Common myeloid progenitor, CD34-positive (primary cell): ENCODE measurements around the gene SPEF2.

Experiments
- CTCF ChIA-PET: fragments of 350-600 bp; sonication (Branson Sonifier 250); formaldehyde crosslinking; loops from one replicate; lab custom pipeline; 2021; ENCODE audit warnings: antibody characterized with exemption; lab: Charles Lee
- POLR2A ChIA-PET: fragments of 350-600 bp; sonication (Branson Sonifier 250); formaldehyde crosslinking; loops from one replicate; lab custom pipeline; 2021; ENCODE audit warnings: antibody characterized with exemption; lab: Charles Lee
- DNase-seq, 3 donors: peaks; one replicate each; pipeline versions ENCODE4 v3.0.0 to v3.0.0-alpha.2; 2013
- H3K27ac ChIP-seq, 2 experiments: 1 replicate in 1 of 2; 2 replicates in 1 of 2; pipeline ENCODE4 v1.7.0; 2013; ENCODE audit warnings: inconsistent platforms in 2 of 2, low read length in 2 of 2, mild to moderate bottlenecking in 2 of 2, low read depth in 1 of 2, moderate library complexity in 1 of 2; ENCODE audit not compliant: severe bottlenecking in 2 of 2, insufficient read depth in 1 of 2, poor library complexity in 1 of 2
- H3K27me3 ChIP-seq, 5 experiments: replicated peaks in 2 of 5; 1 replicate in 3 of 5; 2 replicates in 2 of 5; pipeline versions ENCODE4 v1.6.1 to v1.7.0; 2013; ENCODE audit warnings: low read length in 4 of 5, mild to moderate bottlenecking in 2 of 5, moderate library complexity in 2 of 5, inconsistent platforms in 1 of 5; ENCODE audit not compliant: insufficient read depth in 5 of 5, control insufficient read depth in 4 of 5
- H3K36me3 ChIP-seq, 4 experiments: 1 replicate in 2 of 4; 2 replicates in 2 of 4; pipeline versions ENCODE4 v1.6.1 to v1.7.0; 2013; ENCODE audit warnings: low read length in 3 of 4, control low read depth in 1 of 4, mild to moderate bottlenecking in 1 of 4; ENCODE audit not compliant: control insufficient read depth in 4 of 4, insufficient read depth in 4 of 4
- H3K4me1 ChIP-seq, 4 experiments: 1 replicate in 3 of 4; 2 replicates in 1 of 4; pipeline versions ENCODE4 v1.6.1 to v1.7.1; 2013; ENCODE audit warnings: low read length in 3 of 4, mild to moderate bottlenecking in 3 of 4, control low read depth in 1 of 4, inconsistent platforms in 1 of 4, moderate library complexity in 1 of 4; ENCODE audit not compliant: control insufficient read depth in 4 of 4, insufficient read depth in 4 of 4; ENCODE audit errors: control extremely low read depth in 1 of 4
- H3K4me3 ChIP-seq, 7 experiments: 1 replicate in 4 of 7; 2 replicates in 3 of 7; pipeline versions ENCODE4 v1.5.1 to v1.7.0; 2013; ENCODE audit warnings: mild to moderate bottlenecking in 7 of 7, low read length in 6 of 7, moderate library complexity in 6 of 7, inconsistent platforms in 2 of 7, low read depth in 2 of 7, control low read depth in 1 of 7; ENCODE audit not compliant: insufficient read depth in 4 of 7, control insufficient read depth in 1 of 7; ENCODE audit errors: extremely low read depth in 1 of 7
- H3K9me3 ChIP-seq, 5 experiments: 1 replicate in 4 of 5; 2 replicates in 1 of 5; pipeline versions ENCODE4 v1.6.1 to v1.7.1; 2013; ENCODE audit warnings: low read length in 4 of 5, mild to moderate bottlenecking in 2 of 5, inconsistent platforms in 1 of 5, low read depth in 1 of 5, moderate library complexity in 1 of 5; ENCODE audit not compliant: control insufficient read depth in 4 of 5, insufficient read depth in 2 of 5; ENCODE audit errors: control extremely low read depth in 1 of 5
- WGBS: methylation state at CpG from one replicate; pipeline ENCODE4 v1.1.5; 2013; ENCODE audit not compliant: insufficient coverage; 5-methylcytosine and 5-hydroxymethylcytosine counted together

SPEF2 gene

DNA sequence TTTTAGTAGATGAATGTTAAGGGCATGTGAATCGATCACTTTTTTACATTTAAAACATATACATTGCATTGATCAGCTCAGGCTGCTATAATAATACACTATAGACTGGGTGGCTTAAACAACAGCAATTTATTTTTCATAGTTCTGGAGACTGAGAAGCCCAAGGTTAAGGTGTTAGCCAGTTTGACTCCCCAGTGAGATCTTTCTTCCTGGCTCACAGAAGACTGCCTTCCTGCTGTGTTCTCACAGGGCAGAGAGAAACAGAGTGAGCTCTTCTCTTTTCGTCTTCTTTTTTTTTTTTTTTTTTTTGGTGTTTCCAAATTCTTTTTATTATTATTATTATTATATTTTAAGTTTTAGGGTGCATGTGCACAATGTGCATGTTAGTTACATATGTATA is 56.4 kb downstream of the SPEF2 start:
- no peaks in the 10 kb centered on the region for H3K9me3 ChIP-seq
- H3K4me1 ChIP-seq: peaks cover 12 to 56% (median 28%) of the 10 kb centered on the region in 4 experiments
- CTCF ChIA-PET: interaction anchor here (1.7 kb wide), 1 partner anchor 23 kb away, joined by 7 read pairs; no protein-coding TSS in a partner anchor

DNA sequence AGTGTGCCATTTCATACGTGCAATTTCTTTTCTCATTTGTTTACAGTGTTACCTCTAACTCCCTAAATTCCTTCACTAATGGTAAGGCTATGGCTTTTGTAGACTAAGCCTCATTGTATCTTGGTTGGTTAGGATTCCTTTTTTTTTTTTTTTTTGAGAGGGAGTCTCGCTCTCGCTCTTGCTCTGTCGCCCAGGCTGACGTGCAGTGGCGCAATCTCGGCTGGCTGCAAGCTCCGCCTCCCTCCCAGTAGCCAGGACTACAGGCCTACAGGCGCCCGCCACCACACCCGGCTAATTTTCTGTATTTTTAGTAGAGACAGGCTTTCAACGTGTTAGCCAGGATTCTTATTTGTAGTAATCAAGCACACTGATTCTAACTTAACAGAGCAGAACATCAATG is 57.7 kb downstream of the SPEF2 start:
- Histone ChIP-seq H3K36me3 (peaks cover 0 to 2% (median 0%) of the 10 kb centered on the region in 4 experiments), H3K4me3 (no peak overlapping the region), H3K4me1 (peaks cover 12 to 48% (median 25%) of the 10 kb centered on the region in 4 experiments), H3K9me3 (no peaks in the 10 kb centered on the region), H3K27ac (no peak overlapping the region), H3K27me3 (no peaks in the 10 kb centered on the region)
- ChIA-PET CTCF (interaction anchor here (1.1 kb wide), 1 partner anchor 58 kb away, joined by 3 read pairs; the partner anchor contains the start of gene SPEF2), POLR2A (no interaction called here)
- no peak for DNase-seq
- WGBS: 98% methylated on average over 8 of the region's 12 CpGs

More for the DNA sequence above, 56.4 kb downstream of the SPEF2 start:
- POLR2A ChIA-PET: interaction anchor here (1.1 kb wide), 1 partner anchor 14 kb away, joined by 3 read pairs; no protein-coding TSS in a partner anchor
- no CpG with 5 or more reads among the region's 2 CpGs for WGBS
- no peak for DNase-seq
- Histone ChIP-seq H3K4me3 (no peak overlapping the region), H3K27ac (no peak overlapping the region), H3K27me3 (no peaks in the 10 kb centered on the region), H3K36me3 (peaks cover 0 to 2% (median 0%) of the 10 kb centered on the region in 4 experiments)

DNA sequence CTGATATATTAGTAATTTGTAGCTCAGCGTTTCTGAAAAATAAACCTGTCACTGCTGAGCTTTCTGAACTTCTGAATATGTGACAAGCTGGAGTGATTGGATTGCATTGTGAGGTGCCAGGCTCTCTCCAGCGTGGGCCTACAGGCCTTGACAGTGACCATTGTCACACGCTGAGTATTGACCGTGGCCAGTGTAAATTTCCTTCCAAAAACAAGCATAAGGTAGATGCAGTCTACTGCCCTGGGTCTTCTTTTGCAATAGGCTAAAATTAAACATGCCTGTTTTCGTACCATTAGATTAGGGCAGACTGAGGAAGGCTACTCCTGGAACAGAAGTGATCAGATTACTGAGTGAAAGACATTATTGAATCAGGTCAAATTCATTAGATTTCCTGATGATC is 60.2 kb downstream of the SPEF2 start:
- WGBS: 97% methylated on average over 5 of the region's 5 CpGs

DNA sequence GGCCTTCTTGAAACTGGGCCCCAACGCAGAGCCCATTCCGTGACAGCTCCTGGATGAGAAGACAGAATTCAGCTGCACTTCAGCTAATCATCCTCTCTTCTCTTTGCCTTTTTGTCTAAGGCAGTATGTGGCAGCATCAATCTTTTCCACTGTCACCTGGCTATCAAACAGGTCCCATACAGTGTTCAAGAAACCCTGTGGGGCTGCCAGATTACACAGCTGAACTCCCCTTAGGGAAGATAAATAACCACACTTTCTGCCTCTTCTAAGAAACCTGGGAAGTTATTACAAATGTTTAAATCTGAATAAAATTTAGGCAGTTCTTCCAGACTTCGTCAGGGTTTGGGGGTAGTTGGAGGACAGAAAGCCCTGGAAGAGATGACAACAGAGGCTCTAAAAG is 61.0 kb downstream of the SPEF2 start:
- no peak overlapping the region for H3K4me3 ChIP-seq
- ChIA-PET CTCF (no interaction called here), POLR2A (no interaction called here)
- no peaks in the 10 kb centered on the region for H3K9me3 ChIP-seq
- H3K27ac ChIP-seq: no peak overlapping the region
- peaks cover 0 to 2% (median 0%) of the 10 kb centered on the region in 4 experiments for H3K36me3 ChIP-seq
- no peaks in the 10 kb centered on the region for H3K27me3 ChIP-seq
- DNase-seq: peak in 1 of 3 donors; percentile 29
- peaks cover under 1 to 18% (median 4%) of the 10 kb centered on the region in 4 experiments for H3K4me1 ChIP-seq
- 90% methylated on average over 3 of the region's 3 CpGs for WGBS

More for the DNA sequence above, 60.2 kb downstream of the SPEF2 start:
- Histone ChIP-seq H3K27me3 (no peaks in the 10 kb centered on the region), H3K9me3 (no peaks in the 10 kb centered on the region), H3K36me3 (peaks cover 0 to 2% (median 0%) of the 10 kb centered on the region in 4 experiments), H3K4me3 (no peak overlapping the region), H3K27ac (no peak overlapping the region), H3K4me1 (peaks cover 8 to 26% (median 11%) of the 10 kb centered on the region in 4 experiments)
- POLR2A ChIA-PET: no interaction called here
- no peak for DNase-seq
- CTCF ChIA-PET: no interaction called here

DNA sequence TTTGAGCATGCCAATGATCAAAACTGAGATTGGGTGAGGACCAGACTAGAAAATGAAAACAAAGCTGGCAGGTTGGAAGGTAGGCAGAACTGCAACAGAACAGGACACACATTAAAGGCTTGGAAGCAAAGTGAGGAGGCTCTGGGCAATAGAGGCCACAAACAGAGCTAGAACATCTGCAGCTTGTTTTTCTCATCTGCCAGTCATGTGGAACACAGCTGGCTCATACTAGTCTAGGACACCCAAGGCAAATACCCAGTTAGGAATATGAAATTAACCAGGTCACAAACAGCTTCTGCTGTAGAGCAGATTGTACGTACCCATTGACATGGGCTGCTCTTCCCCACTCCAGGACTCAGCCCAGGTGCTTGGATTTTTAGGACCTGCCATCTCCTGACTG is 61.7 kb downstream of the SPEF2 start:
- no peak overlapping the region for H3K4me3 ChIP-seq
- DNase-seq: peak in 1 of 3 donors; percentile 14
- no peak overlapping the region for H3K27ac ChIP-seq
- no peaks in the 10 kb centered on the region for H3K9me3 ChIP-seq
- 100% methylated on average over 1 of the region's 1 CpG for WGBS
- H3K36me3 ChIP-seq: peaks cover 0 to 2% (median 0%) of the 10 kb centered on the region in 4 experiments
- peaks cover 0 to 13% (median 0%) of the 10 kb centered on the region in 4 experiments for H3K4me1 ChIP-seq
- ChIA-PET POLR2A (no interaction called here), CTCF (no interaction called here)
- H3K27me3 ChIP-seq: no peaks in the 10 kb centered on the region

DNA sequence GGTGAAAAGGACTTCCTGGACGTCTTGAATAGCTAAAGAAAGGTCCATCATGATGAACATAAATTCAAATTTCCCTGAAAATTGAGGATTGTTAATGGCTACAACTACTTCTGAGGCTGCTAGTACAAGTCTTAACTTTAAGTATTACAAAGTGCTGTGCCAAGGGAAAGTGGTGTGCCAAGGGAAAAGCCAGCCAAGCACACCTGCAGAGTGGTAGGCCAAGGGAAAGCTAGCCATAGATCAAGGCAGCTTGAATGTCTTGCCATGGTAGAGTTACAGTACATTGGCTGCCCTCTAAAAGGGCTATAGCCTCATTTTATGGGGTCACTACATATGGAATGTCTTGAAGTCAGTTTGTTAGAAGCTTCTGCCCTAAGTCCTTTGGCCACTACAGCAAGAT is 64.2 kb downstream of the SPEF2 start:
- Histone ChIP-seq H3K9me3 (no peaks in the 10 kb centered on the region), H3K27me3 (no peaks in the 10 kb centered on the region), H3K4me1 (peaks cover 0 to 5% (median 0%) of the 10 kb centered on the region in 4 experiments), H3K36me3 (no peaks in the 10 kb centered on the region), H3K4me3 (no peak overlapping the region), H3K27ac (no peak overlapping the region)
- 80% methylated on average over 1 of the region's 1 CpG for WGBS
- ChIA-PET CTCF (interaction anchor here (0.6 to 1.3 kb wide), 4 partner anchors 9 to 97 kb away, joined by 3 to 4 read pairs (median 4); no protein-coding TSS in a partner anchor), POLR2A (no interaction called here)
- no peak for DNase-seq

DNA sequence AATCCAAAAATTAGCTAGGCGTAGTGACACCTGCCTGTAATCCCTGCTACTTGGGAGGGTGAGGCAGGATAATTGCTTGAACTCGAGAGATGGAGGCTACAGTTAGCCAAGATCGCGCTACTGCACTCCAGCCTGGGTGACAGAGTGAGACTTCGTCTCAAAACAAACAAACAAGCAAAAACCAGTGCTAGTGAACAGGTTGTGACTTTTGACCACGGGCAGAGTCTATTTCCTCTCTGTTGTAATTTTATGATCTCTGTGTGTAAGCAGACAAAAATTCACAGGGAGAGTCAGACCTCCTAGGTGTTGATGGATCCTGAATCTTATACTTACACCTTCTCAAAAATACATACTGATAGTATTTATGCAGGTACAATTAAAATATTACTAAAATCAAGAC is 65.8 kb downstream of the SPEF2 start:
- WGBS: 100% methylated on average over 4 of the region's 6 CpGs
- CTCF ChIA-PET: no interaction called here
- no peak for DNase-seq

More for the DNA sequence above, 65.8 kb downstream of the SPEF2 start:
- POLR2A ChIA-PET: no interaction called here
- no peaks in the 10 kb centered on the region for H3K36me3 ChIP-seq
- H3K4me1 ChIP-seq: peaks cover 0 to 5% (median 0%) of the 10 kb centered on the region in 4 experiments
- no peaks in the 10 kb centered on the region for H3K9me3 ChIP-seq
- no peaks in the 10 kb centered on the region for H3K27me3 ChIP-seq
- no peak overlapping the region for H3K4me3 ChIP-seq
- H3K27ac ChIP-seq: no peak overlapping the region
